H9 (cell line): Measurements from ENCODE around the gene AFF1. TPM values are rescaled to one million over a fixed set of nuclear protein-coding genes. Genes with fewer than 3 reads are reported as not detected.

Source experiments
- DNase-seq: peaks from one replicate; pipeline ENCODE4 v3.0.0-alpha.2; 2017
- H2AFZ ChIP-seq: one replicate; pipeline ENCODE4 v1.6.1; 2013; ENCODE audit warnings: mild to moderate bottlenecking, low read length, control low read depth, moderate library complexity
- H2AK5ac ChIP-seq: 2 replicates; pipeline ENCODE4 v1.6.1; 2013; ENCODE audit warnings: low read length, control low read depth, mixed read lengths; ENCODE audit not compliant: insufficient read length
- H2BK120ac ChIP-seq: one replicate; pipeline ENCODE4 v1.6.1; 2013; ENCODE audit warnings: low read depth, mild to moderate bottlenecking, low read length, control low read depth, inconsistent platforms; ENCODE audit not compliant: poor library complexity, severe bottlenecking
- H2BK12ac ChIP-seq: 2 replicates; pipeline ENCODE4 v1.6.1; 2013; ENCODE audit warnings: low read length, control low read depth, mixed read lengths, low read depth; ENCODE audit not compliant: insufficient read length
- H2BK15ac ChIP-seq: 2 replicates; pipeline ENCODE4 v1.6.1; 2013; ENCODE audit warnings: low read depth, low read length, control low read depth
- H2BK20ac ChIP-seq: one replicate; pipeline ENCODE4 v1.6.1; 2013; ENCODE audit warnings: low read depth, mild to moderate bottlenecking, low read length, control low read depth, inconsistent platforms; ENCODE audit not compliant: poor library complexity, severe bottlenecking
- H2BK5ac ChIP-seq: 2 replicates; pipeline ENCODE4 v1.6.1; 2013; ENCODE audit warnings: low read length, control low read depth, mixed read lengths; ENCODE audit not compliant: insufficient read length
- H3K14ac ChIP-seq: 2 replicates; pipeline ENCODE4 v1.6.1; 2013; ENCODE audit warnings: low read length, control low read depth; ENCODE audit not compliant: insufficient read depth
- H3K18ac ChIP-seq: 2 replicates; pipeline ENCODE4 v1.6.1; 2013; ENCODE audit warnings: low read depth, mild to moderate bottlenecking, mixed read lengths, low read length, control low read depth; ENCODE audit not compliant: insufficient read length
- H3K23ac ChIP-seq: 2 replicates; pipeline ENCODE4 v1.6.1; 2013; ENCODE audit warnings: low read length, control low read depth, mixed read lengths, low read depth; ENCODE audit not compliant: insufficient read length
- H3K23me2 ChIP-seq: 2 replicates; pipeline ENCODE4 v1.6.1; 2013; ENCODE audit warnings: low read depth, mild to moderate bottlenecking, mixed read lengths, low read length, control low read depth; ENCODE audit not compliant: insufficient read length, poor library complexity, severe bottlenecking
- H3K27ac ChIP-seq: 2 replicates; pipeline ENCODE4 v1.5.1; 2013; ENCODE audit warnings: low read length, control low read depth, mixed read lengths, low read depth; ENCODE audit not compliant: insufficient read length
- H3K27me3 ChIP-seq: 2 replicates; pipeline ENCODE4 v1.6.1; 2013; ENCODE audit warnings: low read length, control low read depth, inconsistent platforms; ENCODE audit not compliant: insufficient read depth
- H3K4ac ChIP-seq: 2 replicates; pipeline ENCODE4 v1.6.1; 2013; ENCODE audit warnings: low read depth, mild to moderate bottlenecking, control low read depth, inconsistent platforms, low read length, moderate library complexity
- H3K4me1 ChIP-seq: 2 replicates; pipeline ENCODE4 v1.6.1; 2013; ENCODE audit warnings: low read length, control low read depth, inconsistent platforms; ENCODE audit not compliant: insufficient read depth
- H3K4me2 ChIP-seq: 2 replicates; pipeline ENCODE4 v1.6.1; 2013; ENCODE audit warnings: low read length, control low read depth, mixed read lengths; ENCODE audit not compliant: insufficient read length, insufficient read depth
- H3K56ac ChIP-seq: 2 replicates; pipeline ENCODE4 v1.6.1; 2013; ENCODE audit warnings: low read depth, mild to moderate bottlenecking, mixed read lengths, low read length, control low read depth; ENCODE audit not compliant: insufficient read length
- H3K79me1 ChIP-seq: 2 replicates; pipeline ENCODE4 v1.6.1; 2013; ENCODE audit warnings: low read depth, mild to moderate bottlenecking, moderate library complexity, low read length, control low read depth, inconsistent platforms; ENCODE audit not compliant: insufficient read depth, poor library complexity, severe bottlenecking
- H3K79me2 ChIP-seq: 2 replicates; pipeline ENCODE4 v1.6.1; 2013; ENCODE audit warnings: low read length, control low read depth, inconsistent platforms; ENCODE audit not compliant: insufficient read depth
- H3K9ac ChIP-seq: 2 replicates; pipeline ENCODE4 v1.6.1; 2013; ENCODE audit warnings: low read length, control low read depth, mixed read lengths; ENCODE audit not compliant: insufficient read length; ENCODE audit errors: extremely low read depth
- H3K9me3 ChIP-seq: one replicate; pipeline ENCODE4 v1.6.1; 2013; ENCODE audit warnings: low read depth, low read length, inconsistent platforms; ENCODE audit not compliant: control insufficient read depth
- H3T11ph ChIP-seq: one replicate; pipeline ENCODE4 v1.6.1; 2013; ENCODE audit warnings: mild to moderate bottlenecking, low read length, control low read depth, inconsistent platforms
- H4K20me1 ChIP-seq: one replicate; pipeline ENCODE4 v1.6.1; 2013; ENCODE audit not compliant: control insufficient read depth, insufficient read length, insufficient read depth
- H4K5ac ChIP-seq: 2 replicates; pipeline ENCODE4 v1.6.1; 2013; ENCODE audit warnings: low read depth, mild to moderate bottlenecking, mixed read lengths, low read length, control low read depth; ENCODE audit not compliant: insufficient read length
- H4K8ac ChIP-seq: replicated peaks from 2 replicates; pipeline ENCODE4 v1.6.1; 2013; ENCODE audit warnings: low read length, control low read depth, mixed read lengths, low read depth; ENCODE audit not compliant: insufficient read length
- H4K91ac ChIP-seq: 2 replicates; pipeline ENCODE4 v1.6.1; 2013; ENCODE audit warnings: low read depth, mild to moderate bottlenecking, moderate library complexity, mixed read lengths, low read length, control low read depth; ENCODE audit not compliant: insufficient read length
- H3K27ac Mint-ChIP-seq, 3 experiments: 2 replicates in 2 of 3; 3 replicates in 1 of 3; pipeline ENCODE4 v1.8.0; 2020 to 2021; ENCODE audit warnings: mixed read lengths in 3 of 3, mild to moderate bottlenecking in 1 of 3, moderate library complexity in 1 of 3
- H3K27me3 Mint-ChIP-seq: 2 replicates; pipeline ENCODE4 v1.8.0; 2021; ENCODE audit warnings: low read depth, mild to moderate bottlenecking, moderate library complexity, mixed read lengths
- H3K36me3 Mint-ChIP-seq, 3 experiments: 2 replicates in 2 of 3; 3 replicates in 1 of 3; pipeline ENCODE4 v1.8.0; 2020 to 2021; ENCODE audit warnings: low read depth in 3 of 3, mixed read lengths in 3 of 3; ENCODE audit not compliant: insufficient read depth in 1 of 3
- H3K4me1 Mint-ChIP-seq, 2 experiments: 2 replicates each; pipeline ENCODE4 v1.8.0; 2020; ENCODE audit warnings: mixed read lengths in 2 of 2
- H3K4me3 Mint-ChIP-seq, 2 experiments: 2 replicates in 1 of 2; 3 replicates in 1 of 2; pipeline ENCODE4 v1.8.0; 2020 to 2021; ENCODE audit warnings: mild to moderate bottlenecking in 2 of 2, mixed read lengths in 2 of 2, moderate library complexity in 1 of 2
- H3K9me3 Mint-ChIP-seq, 2 experiments: 2 replicates in 1 of 2; 3 replicates in 1 of 2; pipeline ENCODE4 v1.8.0; 2020; ENCODE audit warnings: mild to moderate bottlenecking in 2 of 2, mixed read lengths in 2 of 2, moderate library complexity in 1 of 2
- CTCF ChIP-seq: fragments of 200-600 bp; sonication (generic); conservative IDR thresholded peaks from 3 replicates; pipeline ENCODE4 v1.8.0; 2021; ENCODE audit warnings: antibody characterized with exemption, mild to moderate bottlenecking
- WGBS: extraction: QIAGEN DNeasy Blood & Tissue Kit; methylation state at CpG from one replicate; pipeline ENCODE4 v1.1.7; 2013; ENCODE audit warnings: missing lambda C conversion rate, low lambda C conversion rate, mixed read lengths; ENCODE audit not compliant: insufficient read length; ENCODE audit errors: extremely low coverage; 5-methylcytosine and 5-hydroxymethylcytosine counted together
- total RNA-seq: library from RNA; stranded (reverse); gene quantifications from 2 replicates; pipeline ENCODE4 v1.2.1, GENCODE V29; 2021

AFF1 gene
- total RNA-seq, 1 experiment from 2014 or later: 74.5 TPM

- H3K18ac ChIP-seq: no peak overlapping the region
- no peak overlapping the region for H3T11ph ChIP-seq
- no peak overlapping the region for H4K8ac ChIP-seq
- H2AFZ ChIP-seq: no peak overlapping the region
- H3K9ac ChIP-seq: no peak overlapping the region
- no peak overlapping the region for H2BK12ac ChIP-seq
- no peaks in the 10 kb centered on the region for H4K20me1 ChIP-seq
- no peak overlapping the region for H3K4ac ChIP-seq
- Mint-ChIP-seq H3K9me3 (no peaks in the 10 kb centered on the region), H3K36me3 (peaks cover 0 to 2% (median 0%) of the 10 kb centered on the region in 3 experiments; a peak in 3 of 7 replicates), H3K4me3 (no peak overlapping the region), H3K27ac (no peak overlapping the region), H3K27me3 (no peaks in the 10 kb centered on the region), H3K4me1 (0 out of 4 replicates have a peak, but pooled peaks cover 0 to 3% of the 10 kb centered on the region in 2 experiments)
- H3K79me2 ChIP-seq: no peaks in the 10 kb centered on the region
- H2BK5ac ChIP-seq: no peak overlapping the region
- no peak overlapping the region for H2AK5ac ChIP-seq
- TF ChIP-seq CTCF: no peak
- H3K4me2 ChIP-seq: no peak overlapping the region
- no peaks in the 10 kb centered on the region for H3K9me3 ChIP-seq
- no peak overlapping the region for H2BK20ac ChIP-seq
- no peak overlapping the region for H3K23ac ChIP-seq
- H3K23me2 ChIP-seq: no peaks in the 10 kb centered on the region
- no peak overlapping the region for H3K56ac ChIP-seq
- H3K4me1 ChIP-seq: no peaks in the 10 kb centered on the region
- H3K27ac ChIP-seq: no peak overlapping the region
- H4K91ac ChIP-seq: no peak overlapping the region
- no peak overlapping the region for H2BK15ac ChIP-seq
- no peak overlapping the region for H3K14ac ChIP-seq
- no peak overlapping the region for H2BK120ac ChIP-seq
- no peak overlapping the region for H4K5ac ChIP-seq
- no CpG with 5 or more reads among the region's 2 CpGs for WGBS
- H3K79me1 ChIP-seq: no peaks in the 10 kb centered on the region
- no peaks in the 10 kb centered on the region for H3K27me3 ChIP-seq
- DNase-seq: peak; percentile 3
Observed at GRCh38 chr4:86927843-86928395, 6.9 kb upstream of the AFF1 start.
